HT1080 (cell line): ENCODE results near the gene ABLIM2. TPM values are rescaled to one million over a fixed set of nuclear protein-coding genes. Genes with fewer than 3 reads are reported as not detected.
"Not testable (repeated sequence)": the region's sequence is repeated elsewhere in the genome, so short reads cannot be mapped to it uniquely, and the experiment has no call there.

Experiments
- DNase-seq: peaks from one replicate; pipeline ENCODE4 v3.0.0-alpha.2; 2015; ENCODE audit warnings: low read depth
- total RNA-seq: library from RNA; depleted of rRNA; stranded (reverse); fragments of >200 nt; shearing (Covaris generic); gene quantifications from 2 replicates; pipeline ENCODE4 v1.2.3, GENCODE V29; 2014

The ABLIM2 gene
- total RNA-seq, 1 experiment from 2014 or later: 0.19 TPM

DNA sequence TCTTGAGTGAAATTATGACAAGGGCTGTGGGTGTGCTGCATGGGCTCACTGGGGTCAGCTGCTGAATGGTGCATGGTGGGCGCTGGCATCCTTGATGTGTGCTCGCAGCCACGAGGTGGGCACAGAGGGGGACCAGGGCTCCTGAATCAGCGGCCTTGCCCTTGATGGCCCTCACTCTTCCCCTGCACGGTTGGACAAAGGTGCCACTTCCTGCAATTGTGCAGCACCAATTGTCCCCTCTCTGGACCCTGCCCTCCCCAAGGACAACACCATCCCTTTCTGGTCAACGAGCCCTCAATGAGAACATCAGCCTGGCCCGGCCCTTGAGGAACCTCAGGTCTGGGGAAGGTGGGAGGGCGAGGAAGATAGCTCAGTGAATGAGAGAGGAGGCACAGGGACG lies 16.1 kb downstream of the ABLIM2 start:
- DNase-seq: no peak

DNA sequence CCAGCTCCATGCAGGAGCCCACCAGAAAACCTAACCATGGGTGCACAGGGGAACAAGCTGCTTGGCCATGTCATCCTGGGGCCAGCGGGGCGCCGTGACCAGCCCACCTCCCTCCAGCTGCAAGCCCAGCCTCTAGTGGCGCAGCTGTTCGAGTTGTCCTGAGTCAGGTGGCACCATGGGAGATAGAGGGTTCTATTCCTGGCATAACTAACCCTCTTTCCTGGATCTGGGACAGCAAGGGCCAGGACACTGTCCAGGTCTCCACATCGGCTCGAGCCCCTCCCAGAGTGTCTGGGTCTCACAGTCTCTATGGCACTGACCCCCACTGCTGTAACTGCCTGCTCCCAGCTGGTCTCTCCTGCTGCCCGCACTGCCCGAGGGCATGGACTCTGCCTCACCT lies 16.7 kb downstream of the ABLIM2 start:
- no peak for DNase-seq

DNA sequence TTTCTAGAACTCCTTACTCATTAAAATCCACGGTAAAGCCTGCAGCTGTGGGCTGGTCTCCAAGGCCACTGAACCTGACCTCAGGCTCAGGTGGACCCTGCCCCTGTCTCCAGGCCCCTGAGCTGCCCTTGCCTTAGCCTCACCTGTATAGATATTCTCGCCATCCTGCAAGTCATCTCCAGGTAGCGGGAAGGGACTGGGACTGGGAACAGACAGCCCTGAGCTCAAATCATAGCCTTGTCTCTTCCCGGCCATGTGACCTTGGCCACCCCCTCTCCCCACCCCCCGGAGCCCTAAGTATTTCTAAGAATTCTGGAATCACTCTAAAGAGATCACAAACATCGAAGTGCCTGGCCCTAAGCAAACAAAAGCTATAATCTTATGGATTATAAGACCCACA lies 17.7 kb downstream of the ABLIM2 start:
- no peak for DNase-seq

DNA sequence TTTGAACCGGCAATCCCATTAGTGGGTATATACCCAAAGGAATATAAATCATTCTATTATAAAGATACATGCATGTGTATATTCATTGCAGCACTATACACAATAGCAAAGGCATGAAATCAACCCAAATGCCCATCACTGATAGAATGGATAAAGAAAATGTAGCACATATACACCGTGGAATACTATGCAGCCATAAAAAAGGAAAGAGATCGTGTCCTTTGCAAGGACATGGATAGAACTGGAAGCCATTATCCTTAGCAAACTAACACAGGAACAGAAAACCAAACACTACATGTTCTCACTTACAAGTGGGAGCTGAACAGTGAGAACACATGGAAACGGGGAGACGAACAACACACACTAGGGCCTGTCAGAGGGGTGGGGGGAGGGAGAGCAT lies 18.9 kb downstream of the ABLIM2 start:
- DNase-seq: not testable (repeated sequence)

DNA sequence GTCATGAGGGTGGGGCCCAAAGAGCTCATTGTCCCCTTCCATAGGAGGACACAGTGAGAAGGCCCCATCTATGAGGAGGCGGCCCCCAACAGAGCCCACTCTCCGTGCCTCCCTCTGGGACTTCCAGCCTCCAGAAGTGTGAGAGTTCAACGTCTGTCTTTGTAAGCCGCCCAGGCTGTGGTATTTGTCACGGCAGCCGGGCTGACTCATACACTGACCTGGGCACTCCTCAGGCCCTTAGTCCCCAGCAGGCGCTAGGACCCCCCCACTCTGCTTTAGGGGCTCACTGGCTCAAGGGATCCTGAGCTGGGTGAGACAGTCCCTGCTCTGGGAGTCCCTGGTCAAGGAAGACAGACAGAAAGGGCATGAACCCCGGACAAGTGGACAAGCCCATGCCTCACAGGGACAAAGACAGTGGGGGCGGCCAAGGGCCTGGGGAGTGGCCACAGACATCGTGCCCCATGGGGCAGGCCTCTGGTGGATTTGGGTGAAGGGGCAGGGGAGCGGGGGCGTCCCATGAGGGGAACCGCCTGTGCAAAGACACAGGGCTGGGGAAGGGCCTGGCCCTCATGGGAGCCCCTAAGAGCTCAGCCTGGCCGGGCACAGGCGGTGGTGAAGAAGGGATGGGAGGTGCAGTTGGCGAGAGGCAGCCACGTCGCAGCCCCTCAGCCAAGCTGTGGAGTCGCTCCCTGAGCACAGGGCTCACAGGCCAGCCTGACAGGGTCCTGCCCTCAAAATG lies 21.5 kb downstream of the ABLIM2 start:
- DNase-seq: no peak

DNA sequence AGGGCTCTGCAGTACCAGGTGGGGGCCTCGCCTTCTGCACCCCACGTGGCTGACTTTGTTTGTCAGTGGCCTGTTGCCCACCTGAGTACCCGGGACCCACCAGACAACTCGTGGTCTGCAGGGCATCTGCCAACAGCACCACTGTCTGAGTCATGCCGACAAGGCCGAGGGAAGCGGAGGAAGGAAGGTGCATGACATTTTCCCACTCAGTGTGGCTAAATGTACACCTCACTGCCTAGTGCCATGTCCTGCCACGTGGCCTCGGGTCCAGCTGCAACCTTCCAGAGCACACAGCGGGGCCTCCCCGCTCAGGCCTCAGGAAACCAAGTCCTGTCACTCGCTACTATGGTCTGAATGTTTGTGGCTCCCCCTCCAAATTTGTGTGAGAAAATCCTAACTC lies 22.1 kb downstream of the ABLIM2 start:
- no peak for DNase-seq

DNA sequence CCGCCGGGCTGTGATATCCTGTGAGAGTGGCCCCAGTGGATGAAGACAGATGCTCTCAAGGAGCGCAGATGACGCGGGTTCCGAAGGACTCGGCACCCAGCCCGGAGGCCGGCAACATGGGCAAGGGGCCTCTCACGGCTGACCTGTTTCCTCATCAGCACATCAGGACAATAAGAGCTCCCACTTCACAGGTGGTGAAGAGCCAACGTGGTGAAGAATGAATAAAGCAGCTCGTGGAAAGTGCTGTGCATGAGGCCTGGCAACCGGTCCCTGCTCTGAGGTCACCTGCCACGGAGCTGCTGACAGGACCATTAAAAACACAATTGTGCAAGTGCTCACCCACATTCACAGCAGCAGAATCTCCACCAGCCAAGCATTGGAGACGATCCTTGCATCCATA lies 22.9 kb downstream of the ABLIM2 start:
- DNase-seq: no peak

DNA sequence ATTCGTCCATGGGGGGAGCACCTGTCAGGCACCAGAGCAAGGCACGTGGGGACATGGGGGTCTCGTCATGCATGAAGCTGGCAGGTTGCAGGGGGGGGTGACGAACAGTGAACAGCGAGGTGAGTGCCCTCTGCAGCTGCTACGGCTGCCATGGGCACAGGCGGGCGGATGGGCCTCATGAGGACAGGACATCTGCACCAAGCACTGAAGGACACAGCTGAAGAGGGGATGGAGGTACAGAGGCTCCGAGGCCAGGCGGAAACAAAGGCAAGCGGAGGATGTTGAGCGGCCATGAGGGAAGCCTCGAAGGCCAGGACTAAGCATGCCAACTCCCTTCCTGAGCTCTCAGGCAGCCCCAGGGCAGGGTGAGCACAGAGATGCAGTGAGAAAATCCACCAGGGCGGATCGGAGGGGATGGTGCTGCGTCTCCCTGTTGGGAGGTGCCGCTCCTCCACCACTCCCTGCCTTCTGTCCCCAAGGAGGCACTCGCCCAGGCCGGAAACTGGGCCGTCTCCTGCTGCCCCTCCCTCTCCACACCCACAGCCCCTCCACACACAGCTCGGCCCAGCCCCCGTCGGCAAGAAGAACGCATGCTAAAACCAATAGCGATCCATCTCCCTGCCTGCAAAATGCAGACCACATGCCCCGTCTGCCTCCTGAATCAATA lies 24.6 kb downstream of the ABLIM2 start:
- no peak for DNase-seq

DNA sequence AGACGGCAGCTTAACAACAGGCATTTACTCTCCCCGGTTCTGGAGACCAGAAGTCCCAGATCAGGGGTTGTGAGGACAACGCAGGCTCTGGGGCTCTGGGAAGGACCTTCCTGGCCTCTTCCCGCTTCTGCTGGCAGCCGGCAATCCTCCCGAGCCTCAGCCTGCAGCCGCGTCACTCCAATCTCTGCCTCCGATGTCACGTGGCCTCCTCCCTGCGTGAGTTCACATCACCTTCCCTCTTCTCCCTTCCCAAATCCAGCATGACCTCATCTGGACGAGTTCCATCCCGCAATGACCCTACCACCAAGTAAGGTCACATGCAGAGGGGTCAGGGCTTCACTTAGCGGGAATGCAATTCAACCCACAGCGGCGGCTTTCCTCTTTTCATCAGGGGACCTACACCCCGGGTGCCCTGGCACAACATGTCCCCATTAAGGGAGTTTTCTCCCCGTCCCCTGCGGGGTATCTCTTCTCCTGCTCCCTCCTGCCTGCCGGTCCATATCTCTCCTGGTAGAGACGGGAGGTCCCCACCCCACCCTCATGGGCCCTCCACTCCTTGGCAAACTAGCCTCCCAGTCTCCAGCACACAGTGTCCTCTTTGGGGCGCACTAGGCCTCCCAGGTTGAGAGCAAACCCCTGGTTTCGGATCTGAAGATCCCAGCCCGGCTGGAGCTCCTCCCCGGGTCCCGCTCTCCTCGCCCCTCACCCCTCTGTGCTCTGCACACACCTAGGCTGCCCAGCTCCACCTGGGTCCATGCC lies 25.5 kb downstream of the ABLIM2 start:
- DNase-seq: no peak

DNA sequence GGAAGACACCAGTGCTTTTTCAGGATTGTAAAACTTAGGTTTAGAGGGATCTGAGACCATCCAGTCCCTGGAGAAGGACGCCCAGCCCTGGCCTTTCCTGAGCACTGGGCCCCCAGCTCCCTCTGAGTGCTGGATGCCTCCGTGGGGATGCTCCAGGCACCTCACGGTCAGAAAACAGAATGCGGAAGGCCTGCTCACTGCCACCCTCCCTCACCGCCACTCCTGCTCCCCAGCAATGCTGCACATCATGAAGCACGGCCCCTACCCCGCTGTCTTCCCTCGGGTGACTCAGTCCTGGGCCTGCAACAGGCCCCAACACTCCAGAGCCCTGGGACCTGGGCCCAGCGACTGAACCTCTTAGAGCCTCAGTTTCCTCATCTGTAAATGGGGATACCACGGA lies 26.2 kb downstream of the ABLIM2 start:
- DNase-seq: no peak

DNA sequence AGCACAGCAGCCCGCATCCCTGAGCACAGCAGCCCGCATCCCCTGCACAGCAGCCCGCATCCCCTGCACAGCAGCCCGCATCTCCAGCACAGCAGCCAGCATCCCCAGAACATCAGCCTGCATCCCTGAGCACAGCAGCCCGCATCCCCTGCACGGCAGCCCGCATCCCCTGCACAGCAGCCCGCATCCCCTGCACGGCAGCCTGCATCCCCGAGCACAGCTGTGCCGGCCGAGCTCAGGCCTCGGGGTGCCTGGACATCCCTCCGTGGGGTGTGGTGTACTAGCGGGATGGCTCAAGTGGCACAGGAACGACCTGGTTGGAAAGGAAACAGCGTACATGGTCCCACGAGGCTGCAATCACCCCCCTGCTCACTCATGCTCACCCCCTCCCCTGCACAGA lies 26.8 kb downstream of the ABLIM2 start:
- DNase-seq: no peak

DNA sequence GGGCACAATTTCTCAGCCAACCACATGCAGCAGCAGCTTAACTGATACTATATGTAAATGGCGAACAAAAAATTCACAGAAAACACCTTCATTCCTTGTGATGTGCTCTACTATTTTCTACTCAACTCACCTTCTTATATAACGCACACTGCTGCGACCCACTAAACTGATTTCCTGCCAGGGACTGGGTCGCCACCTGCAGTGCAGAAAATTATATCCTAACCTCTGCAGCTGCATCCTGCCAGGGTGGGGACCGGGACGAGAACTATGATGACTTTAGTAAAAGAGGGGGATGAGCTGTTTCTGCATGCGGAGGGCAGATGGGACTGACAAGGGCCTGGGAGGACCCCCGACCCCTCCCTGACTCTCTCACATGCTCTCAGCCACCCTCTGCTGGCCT lies 27.4 kb downstream of the ABLIM2 start:
- DNase-seq: no peak

DNA sequence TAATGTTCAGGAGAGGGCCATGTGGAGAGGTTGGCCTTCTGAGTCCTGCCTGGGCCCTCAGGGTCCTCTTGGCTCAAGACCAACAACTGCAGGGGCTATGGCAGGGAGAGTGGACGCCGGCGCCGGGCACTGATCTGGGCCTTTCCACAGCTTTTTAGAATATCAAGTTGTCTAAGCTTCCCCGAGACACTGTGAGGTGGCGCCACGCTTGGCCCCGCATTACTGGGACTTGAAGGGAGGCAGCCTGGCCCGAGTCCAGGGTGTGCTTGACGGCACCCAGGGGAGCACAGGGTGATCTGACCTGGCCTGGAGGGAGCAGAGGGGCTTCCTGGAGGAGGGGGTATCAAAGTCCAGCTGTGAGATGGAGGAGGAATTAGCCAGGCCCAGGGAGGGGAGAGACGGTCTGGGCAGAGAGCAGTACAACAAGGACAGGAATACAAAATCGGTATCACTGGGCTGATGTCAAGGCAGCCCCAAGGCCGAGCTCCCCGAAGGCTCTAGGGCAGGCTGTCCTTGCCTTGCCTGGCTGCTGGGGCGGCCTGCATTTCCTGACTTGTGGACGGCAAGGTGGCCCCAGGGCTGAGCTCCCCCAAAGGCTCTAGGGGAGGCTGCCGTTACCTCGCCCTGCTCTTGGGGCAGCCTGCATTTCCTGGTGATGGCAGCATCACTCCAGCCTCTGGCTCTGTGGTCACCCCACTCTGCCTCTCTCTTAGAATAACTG lies 28.1 kb downstream of the ABLIM2 start:
- no peak for DNase-seq

DNA sequence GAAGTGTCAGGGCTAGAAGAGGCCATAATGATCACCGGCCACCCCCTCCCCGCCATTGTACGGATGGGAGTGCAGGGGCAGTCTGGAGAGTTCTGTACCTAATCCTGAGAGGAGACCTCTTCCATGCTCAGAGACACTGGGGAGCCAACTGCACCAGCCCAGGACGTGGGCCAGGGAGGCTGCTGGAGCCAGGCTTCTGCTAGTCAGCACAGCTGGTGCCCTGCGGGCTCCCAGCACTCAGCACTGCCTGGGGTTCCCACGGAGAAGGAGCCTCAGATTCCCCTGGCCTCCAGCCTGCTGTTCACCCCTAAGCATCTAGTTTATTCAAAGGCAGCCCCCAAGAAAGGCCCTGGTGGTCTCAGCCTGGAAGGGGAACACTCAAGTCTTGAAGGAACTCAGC lies 28.8 kb downstream of the ABLIM2 start:
- no peak for DNase-seq

DNA sequence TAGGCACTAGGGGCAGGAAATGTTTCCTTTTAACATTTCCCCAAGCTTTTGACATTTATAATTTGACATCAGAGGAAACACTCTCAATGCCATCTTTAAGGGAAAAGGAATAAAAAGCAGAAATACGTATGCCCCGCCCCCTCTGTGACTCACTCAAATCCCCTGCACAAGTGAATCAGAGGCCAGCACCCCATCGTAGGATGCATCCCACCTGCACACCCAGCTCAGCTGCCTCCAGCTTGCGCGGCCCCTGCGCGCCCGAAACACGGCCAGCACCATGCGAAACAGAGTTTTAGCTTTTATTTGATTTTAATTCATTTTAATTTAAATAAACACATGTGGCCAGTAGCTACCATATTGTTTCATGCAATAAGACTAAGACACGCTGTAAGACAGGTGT lies 29.5 kb downstream of the ABLIM2 start:
- no peak for DNase-seq

DNA sequence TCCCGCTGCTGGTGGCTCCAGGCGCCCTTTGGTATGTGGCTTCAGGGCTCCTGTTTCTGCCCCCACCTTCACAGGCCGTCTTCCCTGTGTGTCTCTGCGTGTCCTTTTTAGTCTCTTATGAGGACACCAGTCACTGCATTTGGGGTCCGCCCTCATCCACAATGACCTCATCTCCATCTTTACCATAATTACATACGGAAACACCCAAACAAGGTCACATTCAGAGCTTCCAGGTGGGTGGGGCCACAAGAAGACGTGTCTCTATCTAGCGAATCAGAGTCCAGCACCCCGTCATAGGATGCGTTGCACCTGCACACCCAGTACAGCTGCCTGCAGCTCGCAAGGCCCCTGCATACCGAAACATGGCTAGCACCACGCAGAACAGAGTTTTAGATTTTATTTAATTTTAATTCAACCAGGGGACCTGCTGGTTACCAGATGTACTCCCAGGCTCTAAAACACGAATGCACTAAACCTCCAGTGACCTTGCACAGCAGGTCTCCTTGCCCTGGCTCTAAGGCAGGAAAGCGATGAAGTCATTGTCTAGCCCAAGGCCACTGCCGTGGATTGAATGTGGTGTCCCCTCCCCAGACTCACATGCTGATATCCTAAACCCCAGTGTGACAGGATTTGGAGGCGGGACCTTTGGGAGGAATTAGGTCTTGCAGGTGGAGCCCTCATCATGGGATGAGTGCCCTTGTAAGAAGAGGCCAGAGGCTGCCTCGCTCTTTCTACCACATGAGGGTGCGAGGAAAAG lies 30.3 kb downstream of the ABLIM2 start:
- no peak for DNase-seq

DNA sequence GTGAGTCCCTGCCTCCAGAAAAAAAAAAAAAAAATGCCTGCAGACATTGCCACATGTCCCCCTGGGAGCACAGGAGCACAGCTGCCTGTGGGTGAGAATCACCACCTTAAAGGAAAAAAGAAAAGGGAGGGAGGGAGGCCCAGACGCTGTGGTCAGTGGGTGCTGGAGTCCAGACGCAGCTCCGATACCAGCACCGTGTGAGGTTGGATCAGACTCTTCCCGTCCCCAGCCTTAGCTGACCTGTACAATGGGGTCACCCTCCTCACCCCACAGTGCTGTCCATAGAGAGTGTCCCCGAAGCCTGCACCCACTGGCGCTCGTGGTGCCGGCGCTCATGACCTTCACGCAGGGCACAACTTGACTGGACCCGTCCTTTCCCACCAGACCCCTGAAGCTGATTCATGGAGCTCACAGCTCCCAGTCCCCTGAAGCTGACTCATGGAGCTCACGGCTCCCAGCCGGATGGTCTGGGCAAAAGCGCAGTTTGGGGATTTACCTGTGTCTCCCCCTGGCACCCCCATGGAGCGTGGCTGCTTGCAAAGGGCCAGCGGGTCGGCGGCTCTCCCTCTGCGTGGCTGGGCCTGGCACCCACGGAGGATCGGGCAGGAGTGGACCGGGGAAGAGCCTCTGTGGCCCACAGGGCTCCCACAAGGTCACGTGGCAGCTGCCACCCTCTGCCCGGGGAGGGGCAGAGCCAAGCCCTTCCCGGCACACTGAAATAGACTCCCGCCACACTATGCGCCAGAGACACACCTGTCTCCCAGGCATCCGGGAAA lies 31.4 kb downstream of the ABLIM2 start:
- no peak for DNase-seq

DNA sequence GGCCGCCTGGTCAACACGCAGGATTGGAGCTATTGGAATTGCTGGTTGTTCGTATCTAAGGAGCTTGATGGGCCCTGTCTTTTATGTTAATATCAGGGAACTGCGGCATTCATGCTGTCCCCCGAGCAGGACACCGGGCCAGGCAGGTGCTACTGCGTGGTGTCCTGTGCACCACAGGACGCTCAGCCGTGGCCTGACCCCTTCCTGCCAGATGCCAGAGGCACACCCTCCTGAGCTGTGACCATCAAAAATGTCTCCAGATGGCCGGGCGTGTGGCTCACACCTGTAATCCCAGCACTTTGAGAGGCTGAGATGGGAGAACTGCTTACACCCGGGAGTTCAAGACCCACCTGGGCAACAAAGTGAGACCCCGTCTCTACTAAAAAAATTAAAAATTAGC lies 32.1 kb downstream of the ABLIM2 start:
- DNase-seq: no peak

DNA sequence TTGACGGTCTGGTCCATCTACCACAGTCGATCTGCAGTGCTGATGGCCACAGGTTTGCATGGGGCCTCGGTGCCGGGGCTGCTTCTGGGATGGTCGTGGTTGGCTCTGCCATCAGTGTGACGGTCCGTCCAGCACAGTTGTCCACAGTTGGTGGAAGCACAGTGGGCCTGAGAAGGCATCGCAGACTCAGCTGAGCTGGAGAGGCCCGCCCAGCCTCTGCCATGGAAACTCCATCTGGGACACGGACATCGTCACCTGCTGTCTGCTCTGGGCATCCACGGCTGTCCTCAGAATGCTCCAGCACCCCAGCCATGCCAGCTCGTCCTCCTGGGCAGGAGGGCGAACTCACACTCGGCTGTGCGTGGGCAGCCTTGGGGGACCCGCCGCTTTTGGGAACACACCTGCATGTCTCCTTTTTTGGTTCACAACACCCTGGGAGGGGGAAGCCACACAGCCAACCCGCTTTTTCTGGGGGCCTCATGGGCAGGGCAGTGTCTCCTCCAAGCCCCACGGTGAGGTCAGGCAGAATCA lies 33.0 kb downstream of the ABLIM2 start:
- no peak for DNase-seq

DNA sequence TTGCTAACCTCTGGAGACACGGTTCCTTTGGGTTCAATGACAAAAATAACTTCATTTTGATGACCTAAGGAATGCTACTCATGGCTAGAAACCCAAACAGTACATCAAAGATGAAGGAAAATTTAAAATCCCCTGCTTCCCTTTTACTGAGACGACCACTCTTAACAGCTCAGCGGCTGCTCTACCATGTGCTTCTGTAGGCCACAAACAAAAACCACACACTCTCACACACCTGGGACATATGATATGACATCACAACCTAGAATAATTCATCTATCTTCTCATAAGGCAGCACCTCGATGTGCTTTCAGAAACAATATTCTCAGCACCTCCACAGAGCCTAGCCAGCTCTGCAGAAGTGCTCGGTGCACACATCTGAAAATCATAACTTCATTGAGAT lies 34.7 kb downstream of the ABLIM2 start:
- DNase-seq: no peak
